A549 treated with CORT108297 at 1 μM for 4 hours (cell line): ENCODE measurements around the gene LAGE3. TPM values are rescaled to one million over a fixed set of nuclear protein-coding genes. Genes with fewer than 3 reads are reported as not detected.

Experiments
- total RNA-seq: library from RNA; stranded (reverse); fragments of 200-300 nt; extraction: Qiagen RNA extraction; gene quantifications from 5 replicates; pipeline ENCODE4 v1.2.3, GENCODE V29; 2022

Gene LAGE3, protein sequence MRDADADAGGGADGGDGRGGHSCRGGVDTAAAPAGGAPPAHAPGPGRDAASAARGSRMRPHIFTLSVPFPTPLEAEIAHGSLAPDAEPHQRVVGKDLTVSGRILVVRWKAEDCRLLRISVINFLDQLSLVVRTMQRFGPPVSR
- total RNA-seq, result 46.0 to 79.0 TPM (median 72.0 TPM) in 5 replicates

DNA sequence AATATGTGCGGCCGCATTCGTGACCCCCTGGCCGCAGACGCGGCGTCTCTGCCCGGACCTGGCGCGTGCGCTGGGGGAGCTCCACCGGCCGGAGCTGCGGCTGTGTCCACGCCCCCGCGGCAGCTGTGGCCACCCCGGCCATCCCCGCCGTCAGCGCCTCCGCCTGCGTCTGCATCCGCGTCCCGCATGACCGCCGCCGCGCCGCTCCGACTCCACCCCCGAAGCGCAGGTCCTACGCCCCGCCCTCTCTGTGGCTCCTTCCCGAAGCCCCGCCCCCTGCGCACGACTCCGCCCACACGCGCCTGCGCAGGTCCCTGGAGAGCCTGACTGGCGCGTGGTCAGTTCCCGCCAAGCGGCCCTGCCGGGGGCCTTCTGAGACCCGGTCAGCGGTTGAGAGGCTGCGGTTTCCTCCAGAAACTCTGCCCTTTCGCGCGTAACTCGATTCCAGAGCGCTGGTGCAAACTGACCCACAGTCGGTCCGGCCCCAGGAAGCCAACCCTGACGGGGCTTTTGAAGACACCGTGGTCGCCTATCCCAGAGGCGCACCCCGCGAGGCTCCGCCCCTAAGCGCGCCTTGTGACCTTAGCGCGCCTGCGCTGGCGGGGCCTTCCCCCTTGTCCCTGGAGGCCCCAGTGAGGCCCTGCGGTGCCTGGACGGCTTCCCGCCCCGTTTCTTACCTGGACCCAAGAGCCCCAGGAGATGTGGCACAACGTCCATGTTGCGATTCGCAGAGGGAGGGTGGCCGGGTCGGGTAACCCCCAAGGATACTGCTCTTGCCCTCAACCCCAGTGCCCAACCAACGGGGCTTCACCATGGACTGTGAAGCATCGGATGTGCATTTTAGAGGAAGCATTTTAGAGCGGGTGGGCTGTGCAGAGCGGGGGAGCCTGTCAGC is at the start of gene LAGE3:
Gene LAGE3, minus strand, starts transcription at position 554 of the 895 bp plus-strand sequence. Its CDS starts 366 bp downstream, at position 188.

DNA sequence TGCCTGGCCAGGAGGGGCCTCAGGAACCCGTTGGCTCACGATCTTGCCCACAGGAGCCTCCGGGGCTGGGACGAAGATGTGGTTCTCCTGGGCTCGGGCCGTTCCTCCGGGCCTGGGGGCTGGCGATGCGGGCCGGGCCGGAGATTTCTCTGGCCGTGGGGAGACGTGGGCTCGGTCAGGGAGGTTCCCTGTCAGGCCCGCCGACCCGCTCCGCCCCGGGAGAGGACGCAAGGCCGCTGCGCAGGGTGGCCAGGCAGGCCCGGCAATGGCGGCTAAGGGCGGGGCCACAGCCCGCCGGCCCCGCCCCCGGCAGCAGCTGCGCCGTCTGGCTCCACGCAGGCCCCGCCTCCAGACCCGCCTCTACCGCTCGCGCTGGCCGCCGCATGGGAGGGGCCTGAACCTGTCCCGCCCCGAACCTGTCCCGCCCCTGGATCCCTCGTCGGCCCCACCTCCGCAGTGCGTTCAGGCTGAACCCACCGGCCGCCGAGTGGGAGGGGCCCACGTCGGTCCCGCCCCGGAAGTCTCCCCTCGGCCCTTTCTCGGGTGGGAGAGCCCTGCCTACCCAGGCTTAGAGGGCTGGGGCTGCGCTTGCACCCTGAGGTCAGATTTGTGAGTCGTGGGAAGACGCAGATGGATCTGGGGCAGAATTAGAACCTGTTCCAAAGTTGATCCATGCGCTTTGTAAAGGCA is 37.0 kb upstream of the LAGE3 start, which contains the start of gene FAM3A:
Gene FAM3A, minus strand, starts transcription at position 267 of the 690 bp plus-strand sequence. CDS start 460 bp downstream, outside the sequence.

DNA sequence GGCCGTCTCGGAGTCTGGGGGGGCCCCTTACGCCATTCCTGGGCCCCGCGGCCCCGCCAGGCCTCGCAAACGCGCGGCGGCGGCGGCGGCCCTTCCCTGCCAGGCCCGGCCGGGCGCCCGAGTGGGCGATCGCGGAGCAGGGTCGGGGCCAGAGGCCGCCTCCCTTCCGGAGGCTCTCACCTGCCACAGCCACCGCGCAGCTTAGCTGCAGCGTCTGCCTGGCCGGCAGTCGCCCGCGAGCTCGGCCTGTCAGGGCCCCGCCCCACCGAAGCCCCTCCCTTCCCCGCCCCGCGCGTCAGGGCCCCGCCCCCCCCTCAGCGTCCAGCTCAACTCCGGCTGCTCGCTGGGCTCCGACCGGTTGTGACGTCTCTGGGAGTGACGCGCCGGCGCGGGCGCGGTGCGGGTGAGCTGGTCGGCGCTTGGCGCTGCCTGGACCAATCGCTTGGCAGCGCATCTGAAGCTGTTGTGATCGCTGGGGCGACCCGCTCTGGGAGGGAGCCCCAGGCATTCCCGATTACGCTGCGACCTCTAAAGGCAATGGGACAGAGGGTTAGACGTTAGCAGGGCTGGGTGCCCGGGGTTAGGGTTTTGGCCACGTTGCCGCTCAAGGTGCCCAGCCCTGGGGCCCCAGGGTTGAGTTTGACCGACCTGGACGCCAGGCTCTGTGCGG is 11.5 kb upstream of the LAGE3 start, which contains the start of gene SLC10A3:
Gene SLC10A3, minus strand, starts transcription at position 216 of the 670 bp plus-strand sequence. CDS start 1,689 bp downstream, outside the sequence.

DNA sequence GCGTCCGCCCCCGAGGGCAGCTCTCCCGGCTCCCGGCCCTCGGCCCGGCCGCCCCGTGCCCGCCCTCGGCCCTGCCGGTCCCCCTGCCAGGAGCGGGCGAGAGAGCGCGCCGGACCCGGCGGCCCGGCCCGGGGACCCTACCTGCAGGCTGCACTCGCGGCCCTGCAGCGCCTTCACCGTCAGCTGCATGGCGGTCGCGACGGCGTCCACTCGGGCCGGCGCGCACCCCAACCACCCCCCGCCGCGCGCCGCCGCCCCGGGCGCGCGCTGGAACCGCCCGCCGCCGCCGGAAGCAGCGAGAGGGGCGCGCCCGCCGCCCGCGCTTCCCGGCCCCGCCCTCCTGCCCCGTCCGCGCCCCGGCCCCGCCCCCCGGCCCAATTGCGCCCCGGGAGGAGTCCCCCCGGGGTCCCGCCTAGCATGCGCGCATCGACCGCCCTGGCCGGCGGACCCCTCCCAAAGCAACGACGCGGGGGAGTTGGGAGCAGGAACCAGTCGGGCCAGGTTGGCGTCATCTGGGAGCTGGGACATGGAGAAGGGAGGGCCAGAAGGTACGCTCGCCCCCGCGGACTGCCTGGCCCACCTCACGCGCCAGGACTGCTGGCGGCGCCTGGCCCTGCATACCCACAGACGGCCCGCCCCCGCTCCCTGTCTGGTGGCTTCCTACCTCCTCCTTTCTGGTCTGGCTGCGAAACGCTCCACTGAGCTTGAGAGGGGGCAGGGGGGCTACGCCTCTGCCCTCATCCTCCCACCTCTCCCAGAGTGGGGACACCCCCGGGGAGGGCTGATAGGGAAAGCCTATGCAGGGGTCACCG is 7.5 kb upstream of the LAGE3 start, which contains the start of gene UBL4A:
Gene UBL4A, minus strand, starts transcription at position 220 of the 812 bp plus-strand sequence. Its CDS starts 31 bp downstream, at position 189.

DNA sequence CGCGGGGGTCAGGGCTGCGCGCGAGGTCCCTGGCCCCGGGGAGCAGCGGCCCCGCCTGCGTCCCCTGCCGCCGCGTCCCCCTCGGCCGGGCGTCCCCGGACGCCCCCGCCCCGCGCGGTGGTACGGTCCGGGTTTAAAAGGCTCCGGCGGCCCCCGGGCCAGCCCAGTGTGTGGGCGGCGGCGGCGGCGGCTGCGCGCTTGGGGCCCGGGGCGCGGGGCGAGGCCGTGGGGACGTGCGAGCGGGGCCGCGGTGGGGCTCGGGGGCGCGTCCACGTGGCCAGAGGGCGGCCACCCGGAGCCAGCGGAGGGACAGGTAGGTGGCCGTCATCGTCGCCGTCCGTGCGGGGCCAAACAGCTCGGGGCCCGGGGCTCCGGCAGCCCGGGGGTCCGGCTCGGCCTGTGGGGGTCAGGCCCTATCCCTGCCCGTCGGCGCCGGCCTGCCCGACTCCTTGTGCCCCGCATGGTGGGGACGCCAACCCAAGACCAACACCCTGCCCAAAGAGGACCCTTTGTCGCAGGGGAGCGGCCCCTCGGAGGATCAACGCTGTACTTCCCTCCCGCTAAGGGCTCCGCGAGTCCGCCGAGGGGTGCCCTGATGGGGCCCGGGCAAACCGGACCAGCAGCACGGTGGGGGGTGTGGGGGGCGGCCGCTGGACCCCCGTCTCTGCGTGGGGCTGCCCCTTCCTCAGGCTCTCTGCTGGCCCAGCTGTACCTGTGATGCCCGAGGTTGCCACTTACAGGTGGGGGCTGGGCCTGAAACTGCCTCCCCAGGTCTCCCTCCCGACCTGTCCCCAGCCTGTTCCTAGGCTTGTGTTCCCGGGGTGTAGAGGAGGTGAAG is 20.7 kb downstream of the LAGE3 start, which contains the start of gene PLXNA3:
Gene PLXNA3, plus strand, starts transcription at position 166 of the 838 bp plus-strand sequence. CDS start 1,903 bp downstream, outside the sequence.

DNA sequence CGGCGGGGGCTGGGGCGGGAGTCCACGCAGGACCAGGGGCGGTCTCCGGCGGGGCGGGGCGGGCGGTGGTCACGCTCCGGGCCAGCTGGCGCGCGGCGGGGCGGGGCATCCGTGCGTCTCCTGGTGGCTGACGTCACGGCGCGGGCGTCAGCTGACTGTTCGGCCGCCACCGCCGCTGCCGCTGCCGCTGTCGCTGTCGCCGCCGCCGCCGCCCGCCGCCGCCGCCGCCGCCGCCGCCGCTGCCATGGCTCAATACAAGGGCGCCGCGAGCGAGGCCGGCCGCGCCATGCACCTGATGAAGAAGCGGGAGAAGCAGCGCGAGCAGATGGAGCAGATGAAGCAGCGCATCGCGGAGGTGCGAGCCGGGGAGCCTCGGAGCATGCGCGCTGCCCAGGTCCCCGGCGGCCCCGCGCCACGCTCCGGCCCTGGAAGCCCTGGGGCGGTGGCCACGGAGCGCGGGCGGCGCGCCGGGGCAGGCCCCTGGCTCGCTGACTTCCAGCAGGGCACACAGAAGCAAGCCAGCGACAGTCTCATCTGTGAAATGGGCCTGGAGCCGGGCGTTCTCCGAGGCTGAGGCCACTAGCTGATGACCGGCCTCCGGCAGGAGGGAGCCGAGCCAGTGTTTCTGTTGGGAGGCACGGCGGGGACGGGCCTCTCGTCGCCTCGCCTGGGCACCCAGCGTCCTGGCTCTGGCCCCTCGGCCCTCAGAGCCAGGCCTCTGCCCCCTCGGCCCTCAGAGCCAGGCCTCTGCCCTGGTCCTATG is 34.9 kb downstream of the LAGE3 start, which contains the start of gene FAM50A:
Gene FAM50A, plus strand, starts transcription at position 150 of the 763 bp plus-strand sequence. Its CDS starts 95 bp downstream, at position 245.

DNA sequence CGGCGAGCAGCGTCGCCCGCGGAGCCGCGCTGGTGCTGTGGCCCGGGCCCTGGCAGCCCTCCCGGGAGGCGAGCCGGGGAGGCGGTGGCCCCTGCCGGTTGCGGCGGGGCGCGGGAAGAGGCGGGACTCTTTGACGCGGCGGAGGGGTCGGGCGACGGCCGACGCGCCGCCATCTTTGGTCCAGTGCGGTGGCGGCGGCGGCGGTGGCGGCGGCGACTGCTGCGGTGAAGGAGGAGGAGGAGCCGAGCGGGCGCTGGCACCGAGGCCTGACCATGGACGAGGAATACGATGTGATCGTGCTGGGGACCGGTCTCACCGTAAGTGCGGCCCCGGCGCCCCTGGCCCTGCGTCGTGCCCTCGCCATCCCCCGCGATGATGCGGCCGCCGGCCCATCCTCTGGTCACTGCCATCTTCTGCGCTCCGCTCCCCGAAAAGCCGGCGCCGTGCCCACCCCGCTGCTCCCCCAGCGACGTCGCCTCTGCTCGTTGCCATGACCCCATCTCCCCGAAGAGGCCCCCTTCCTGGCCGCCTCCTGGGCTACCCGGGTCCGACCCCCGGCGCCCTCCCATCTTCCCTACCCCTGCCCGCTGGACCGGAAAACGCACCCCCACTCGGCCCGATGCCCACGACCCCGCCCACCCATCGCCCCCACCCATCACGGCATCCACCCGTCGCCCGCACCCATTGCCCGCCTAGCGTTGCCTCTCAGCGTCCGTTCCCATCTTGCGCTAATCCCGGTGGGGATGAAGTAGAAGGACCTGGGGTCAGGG is 41.9 kb downstream of the LAGE3 start, which contains the start of gene GDI1:
Gene GDI1, plus strand, starts transcription at position 172 of the 770 bp plus-strand sequence. Its CDS starts 101 bp downstream, at position 273.

DNA sequence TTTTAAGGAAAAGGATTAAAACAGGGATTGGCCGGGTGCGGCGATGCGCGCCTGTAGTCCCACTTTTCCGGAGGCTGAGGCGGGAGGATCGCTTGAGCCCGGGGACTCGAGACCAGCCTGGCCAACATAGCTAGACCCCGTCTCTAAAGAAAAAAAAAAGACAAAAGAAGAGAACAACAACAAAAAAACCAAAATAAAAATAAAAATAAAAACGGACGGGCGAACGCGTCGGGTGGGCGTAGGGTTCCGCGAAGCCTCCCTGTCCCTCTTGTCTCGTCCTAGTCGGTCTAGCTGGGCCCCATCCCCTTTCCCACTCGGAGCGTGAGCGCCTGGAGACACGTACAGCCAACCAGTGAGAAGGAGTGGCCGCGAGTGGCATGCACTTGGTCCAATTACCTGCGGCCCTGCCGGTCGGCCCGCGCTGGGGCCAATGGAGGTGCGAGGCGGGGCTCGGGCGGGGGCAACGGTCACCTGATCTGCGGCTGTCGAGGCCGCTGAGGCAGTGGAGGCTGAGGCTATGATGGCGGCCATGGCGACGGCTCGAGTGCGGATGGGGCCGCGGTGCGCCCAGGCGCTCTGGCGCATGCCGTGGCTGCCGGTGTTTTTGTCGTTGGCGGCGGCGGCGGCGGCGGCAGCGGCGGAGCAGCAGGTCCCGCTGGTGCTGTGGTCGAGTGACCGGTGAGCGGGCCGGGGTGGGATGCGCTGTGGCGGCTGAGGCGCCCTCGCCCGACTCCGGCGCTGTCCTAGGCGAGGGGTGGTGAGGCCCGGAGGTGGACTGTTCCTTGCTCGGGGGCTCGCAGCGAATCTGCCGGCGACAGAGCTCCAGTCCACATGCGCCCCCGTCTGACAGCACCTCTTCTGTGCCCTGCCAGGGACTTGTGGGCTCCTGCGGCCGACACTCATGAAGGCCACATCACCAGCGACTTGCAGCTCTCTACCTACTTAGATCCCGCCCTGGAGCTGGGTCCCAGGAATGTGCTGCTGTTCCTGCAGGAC is 50.6 kb downstream of the LAGE3 start, which contains the start of gene ATP6AP1:
Gene ATP6AP1, plus strand, starts transcription at position 502 of the 996 bp plus-strand sequence. Its CDS starts 16 bp downstream, at position 518.

Other genes starting within 250 kb of the LAGE3 start
- not detected in 5 replicates for gene OPN1MW3, start 221.7 kb downstream of the LAGE3 start, total RNA-seq
- gene TEX28, start 184.2 kb downstream of the LAGE3 start, total RNA-seq, result not detected in 5 replicates
- gene TKTL1, start 183.5 kb downstream of the LAGE3 start, total RNA-seq, result 0.03 TPM in 1 of 5 replicates, not detected in the others
- 1,453 to 1,770 TPM (median 1,639 TPM) in 5 replicates for gene FLNA, start 104.6 kb downstream of the LAGE3 start, total RNA-seq
- 110 to 171 TPM (median 156 TPM) in 5 replicates for gene EMD, start 100.0 kb downstream of the LAGE3 start, total RNA-seq
- 5,551 to 5,842 TPM (median 5,620 TPM) in 5 replicates for gene RPL10, start 80.9 kb downstream of the LAGE3 start, total RNA-seq
- gene DNASE1L1, start 70.0 kb downstream of the LAGE3 start, total RNA-seq, result 24.2 to 33.3 TPM (median 29.6 TPM) in 5 replicates
- 30.2 to 41.8 TPM (median 38.8 TPM) in 5 replicates for gene TAFAZZIN, start 67.7 kb downstream of the LAGE3 start, total RNA-seq
- 79.6 to 112 TPM (median 110 TPM) in 5 replicates for gene ATP6AP1, start 50.6 kb downstream of the LAGE3 start, total RNA-seq
- 94.4 to 112 TPM (median 107 TPM) in 5 replicates for gene GDI1, start 42.1 kb downstream of the LAGE3 start, total RNA-seq
- 99.6 to 120 TPM (median 116 TPM) in 5 replicates for gene FAM50A, start 35.1 kb downstream of the LAGE3 start, total RNA-seq
- 9.7 to 17.8 TPM (median 15.3 TPM) in 5 replicates for gene PLXNA3, start 21.0 kb downstream of the LAGE3 start, total RNA-seq
- 63.0 to 72.5 TPM (median 69.3 TPM) in 5 replicates for gene UBL4A, start 7.3 kb upstream of the LAGE3 start, total RNA-seq
- 28.5 to 45.1 TPM (median 42.0 TPM) in 5 replicates for gene SLC10A3, start 11.3 kb upstream of the LAGE3 start, total RNA-seq
- 33.4 to 47.5 TPM (median 46.5 TPM) in 5 replicates for gene FAM3A, start 37.0 kb upstream of the LAGE3 start, total RNA-seq
- 1,443 to 1,631 TPM (median 1,552 TPM) in 5 replicates for gene G6PD, start 67.6 kb upstream of the LAGE3 start, total RNA-seq
- gene IKBKG, start 68.3 kb upstream of the LAGE3 start, total RNA-seq, result 33.1 to 46.6 TPM (median 46.0 TPM) in 5 replicates
- gene CTAG1A, start 105.9 kb upstream of the LAGE3 start, total RNA-seq, result not detected in 5 replicates
- gene CTAG1B, start 140.0 kb upstream of the LAGE3 start, total RNA-seq, result not detected in 5 replicates
- not detected in 5 replicates for gene CTAG2, start 174.3 kb upstream of the LAGE3 start, total RNA-seq